SHP77 treated with DMSO at 0.1 percent for 48 hours (cell line): Measurements from ENCODE around the gene FAM153A.
"Not testable (repeated sequence)": the region's sequence is repeated elsewhere in the genome, so short reads cannot be mapped to it uniquely, and the experiment has no call there.

Source experiments
- DNase-seq: peaks from one replicate; lab custom pipeline; 2025; lab: John Stamatoyannopoulos, UW

FAM153A gene

GRCh38 chr5:177724858-177725257 is 57.8 kb downstream of the FAM153A start:
- DNase-seq, result not testable (repeated sequence)

- not testable (repeated sequence) for DNase-seq
Observed at GRCh38 chr5:177723831-177724485, 58.7 kb downstream of the FAM153A start.

- DNase-seq, result not testable (repeated sequence)
Observed at GRCh38 chr5:177722829-177723228, 59.9 kb downstream of the FAM153A start.

- DNase-seq, result not testable (repeated sequence)
Observed at GRCh38 chr5:177719989-177720388, 62.7 kb downstream of the FAM153A start.

- not testable (repeated sequence) for DNase-seq
Observed at GRCh38 chr5:177715423-177715822, 67.3 kb downstream of the FAM153A start.

- not testable (repeated sequence) for DNase-seq
Observed at GRCh38 chr5:177696100-177696499, 86.6 kb downstream of the FAM153A start.

- not testable (repeated sequence) for DNase-seq
Observed at GRCh38 chr5:177695356-177695930, 87.3 kb downstream of the FAM153A start.

GRCh38 chr5:177694518-177694835 is 88.2 kb downstream of the FAM153A start:
- DNase-seq, result not testable (repeated sequence)

- DNase-seq, result not testable (repeated sequence)
Observed at GRCh38 chr5:177693671-177694517, 88.8 kb downstream of the FAM153A start.

GRCh38 chr5:177692969-177693368 is 89.7 kb downstream of the FAM153A start:
- not testable (repeated sequence) for DNase-seq

GRCh38 chr5:177692507-177692906 is 90.2 kb downstream of the FAM153A start:
- DNase-seq, result not testable (repeated sequence)

- DNase-seq, result not testable (repeated sequence)
Observed at GRCh38 chr5:177689011-177689610, 93.6 kb downstream of the FAM153A start.

GRCh38 chr5:177688091-177688490 is 94.6 kb downstream of the FAM153A start:
- not testable (repeated sequence) for DNase-seq

- DNase-seq, result not testable (repeated sequence)
Observed at GRCh38 chr5:177681920-177682319, 100.8 kb downstream of the FAM153A start.
